HG03378 (cell line): ENCODE measurements around the gene MAP7D1.
"Not testable (repeated sequence)": the region's sequence is repeated elsewhere in the genome, so short reads cannot be mapped to it uniquely, and the experiment has no call there.

ENCODE experiments used
- ATAC-seq: cut with Tn5 transposase; IDR thresholded peaks from one replicate; pipeline ENCODE4 v1.9.1; 2021; ENCODE audit warnings: mild to moderate bottlenecking, moderate library complexity; ENCODE audit not compliant: unreplicated experiment

The MAP7D1 gene

DNA sequence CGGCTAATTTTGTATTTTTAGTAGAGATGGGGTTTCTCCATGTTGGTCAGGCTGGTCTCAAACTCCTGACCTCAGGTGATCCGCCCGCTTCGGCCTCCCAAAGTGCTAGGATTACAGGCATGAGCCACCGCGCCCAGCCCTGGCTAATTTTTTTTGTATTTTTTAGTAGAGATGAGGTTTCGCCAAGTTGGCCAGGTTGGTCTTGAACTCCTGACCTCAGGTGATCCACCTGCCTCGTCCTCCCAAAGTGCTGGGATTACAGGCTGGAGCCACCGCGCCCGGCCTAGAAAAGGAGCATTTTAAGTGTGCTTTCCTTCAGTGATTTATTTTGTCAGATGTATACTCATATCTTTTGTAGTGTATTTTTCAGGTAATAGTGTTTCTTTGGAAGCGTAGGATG is 74.3 kb downstream of the MAP7D1 start:
- ATAC-seq: not testable (repeated sequence)
